HepG2 (cell line): Measurements from ENCODE around the gene PLA2R1. TPM values are rescaled to one million over a fixed set of nuclear protein-coding genes. Genes with fewer than 3 reads are reported as not detected.

ENCODE experiments used
- ATAC-seq: fragments of 200-7000 bp; cut with Tn5 transposase; 3 replicates; pipeline ENCODE4 v1.9.1; 2020; ENCODE audit warnings: mild to moderate bottlenecking, moderate library complexity
- BruUV-seq: library from RNA; stranded (reverse); fragments of 400-500 nt; replicated peaks from 2 replicates; lab custom pipeline; 2021; lab: Mats Ljungman, UMichigan
- CTCF ChIA-PET: fragments of 300-600 bp; formaldehyde crosslinking; extraction: SDS; loops from one replicate; lab custom pipeline; 2021; ENCODE audit warnings: low total read pairs, inconsistent platforms, low intra/inter-chr PET ratio; lab: Yijun Ruan, JAX
- POLR2A ChIA-PET: fragments of 350-600 bp; sonication (Branson Sonifier 250); formaldehyde crosslinking; loops from one replicate; lab custom pipeline; 2020; ENCODE audit warnings: antibody characterized with exemption, inconsistent platforms; lab: Yijun Ruan, JAX
- DNase-seq: peaks from one replicate; pipeline ENCODE4 v3.0.0-alpha.2; 2015; ENCODE audit warnings: low spot score
- FAIRE-seq: peaks from 3 replicates; lab custom pipeline; 2011; peaks lifted over from hg19 to GRCh38; lab: Jason Lieb, UNC
- H2AFZ ChIP-seq: one replicate; pipeline ENCODE4 v1.6.1; 2011; ENCODE audit warnings: low read length, inconsistent platforms
- H3K27ac ChIP-seq: fragments of 300-600 bp; 3 replicates; pipeline ENCODE4 v1.8.0; 2011; ENCODE audit warnings: mixed run types, mild to moderate bottlenecking, mixed read lengths, low read length, inconsistent platforms; ENCODE audit not compliant: insufficient read depth; ENCODE audit errors: extremely low read length
- H3K27me3 ChIP-seq, 2 experiments: fragments of 200-600 bp in 1 of 2; 2 replicates in 1 of 2; 3 replicates in 1 of 2; pipeline versions ENCODE4 v1.6.0 to v1.8.0; 2011; ENCODE audit warnings: low read length in 2 of 2, mild to moderate bottlenecking in 2 of 2, moderate library complexity in 2 of 2, inconsistent platforms in 1 of 2; ENCODE audit not compliant: insufficient read depth in 2 of 2, control insufficient read depth in 1 of 2
- H3K36me3 ChIP-seq, 2 experiments: fragments of 200-600 bp in 1 of 2; replicated peaks in 1 of 2; 2 replicates in 1 of 2; 3 replicates in 1 of 2; pipeline versions ENCODE4 v1.5.1 to v1.8.0; 2011; ENCODE audit warnings: low read length in 2 of 2, inconsistent platforms in 1 of 2; ENCODE audit not compliant: insufficient read depth in 2 of 2, control insufficient read depth in 1 of 2
- H3K4me1 ChIP-seq: 2 replicates; pipeline ENCODE4 v1.5.1; 2012; ENCODE audit warnings: low read length, inconsistent platforms; ENCODE audit not compliant: insufficient read depth
- H3K4me2 ChIP-seq: 2 replicates; pipeline ENCODE4 v1.6.0; 2011; ENCODE audit warnings: low read depth, low read length, inconsistent platforms
- H3K4me3 ChIP-seq, 3 experiments: fragments of 200-600 bp in 1 of 3; sonication (generic), shearing (Covaris generic) in 1 of 3; replicated peaks in 1 of 3; 2 replicates each; pipeline ENCODE4 v1.5.1; 2011 to 2016; ENCODE audit warnings: low read length in 3 of 3, inconsistent platforms in 2 of 3, low read depth in 2 of 3, mild to moderate bottlenecking in 2 of 3, control low read depth in 1 of 3, mixed read lengths in 1 of 3; ENCODE audit not compliant: insufficient read depth in 1 of 3
- H3K79me2 ChIP-seq: one replicate; pipeline ENCODE4 v1.6.1; 2011; ENCODE audit warnings: low read length, inconsistent platforms; ENCODE audit not compliant: insufficient read depth
- H3K9ac ChIP-seq: 2 replicates; pipeline ENCODE4 v1.6.0; 2011; ENCODE audit warnings: mild to moderate bottlenecking, low read depth, low read length, inconsistent platforms; ENCODE audit not compliant: insufficient read depth
- H3K9me3 ChIP-seq: 2 replicates; pipeline ENCODE4 v1.5.1; 2012; ENCODE audit warnings: mild to moderate bottlenecking, low read length
- H4K20me1 ChIP-seq: 2 replicates; pipeline ENCODE4 v1.6.0; 2011; ENCODE audit warnings: inconsistent platforms, mild to moderate bottlenecking, low read length, moderate library complexity; ENCODE audit not compliant: insufficient read depth
- ISL2 ChIP-seq: sonication (generic); formaldehyde crosslinking; IDR thresholded peaks from 2 replicates; pipeline ENCODE4 v1.5.0; 2020; ENCODE audit warnings: missing genetic modification reagents
- MATR3 ChIP-seq: sonication (generic); formaldehyde crosslinking; IDR thresholded peaks from 2 replicates; pipeline ENCODE4 v1.4.0; 2020; ENCODE audit warnings: missing genetic modification reagents
- PITX1 ChIP-seq: sonication (generic); formaldehyde crosslinking; IDR thresholded peaks from 2 replicates; pipeline ENCODE4 v1.5.1; 2020; ENCODE audit warnings: mild to moderate bottlenecking, missing genetic modification reagents
- SMC3 ChIP-seq: IDR thresholded peaks from 2 replicates; pipeline ENCODE4 v1.6.1; 2011; ENCODE audit warnings: low read length, improper control_type of control experiment
- SNAI1 ChIP-seq: sonication (generic); formaldehyde crosslinking; IDR thresholded peaks from 2 replicates; pipeline ENCODE4 v1.5.0; 2020; ENCODE audit warnings: mild to moderate bottlenecking, missing genetic modification reagents, borderline replicate concordance
- SOX5 ChIP-seq: IDR thresholded peaks from 2 replicates; pipeline ENCODE4 v1.6.1; 2016; ENCODE audit warnings: borderline replicate concordance
- TAF15 ChIP-seq: fragments of 200-400 bp; formaldehyde crosslinking; IDR thresholded peaks from one replicate; pipeline ENCODE4 v1.6.1; 2018; ENCODE audit warnings: mild to moderate bottlenecking, low read depth, low read length; ENCODE audit not compliant: poor library complexity, severe bottlenecking
- TCF12 ChIP-seq, 2 experiments: fragments of 450-650 bp in 1 of 2; sonication (generic) in 1 of 2; formaldehyde crosslinking in 1 of 2; IDR thresholded peaks; 2 replicates each; pipeline versions ENCODE4 v1.6.1 to v1.8.0; 2017 to 2022; ENCODE audit warnings: antibody characterized with exemption in 1 of 2, mild to moderate bottlenecking in 1 of 2, missing genetic modification reagents in 1 of 2, moderate library complexity in 1 of 2
- ZBTB1 ChIP-seq: sonication (generic); formaldehyde crosslinking; IDR thresholded peaks from 2 replicates; pipeline ENCODE4 v1.4.0; 2020; ENCODE audit warnings: missing genetic modification reagents, borderline replicate concordance
- ZNF224 ChIP-seq: sonication (generic); formaldehyde crosslinking; IDR thresholded peaks from 2 replicates; pipeline ENCODE4 v1.5.0; 2020; ENCODE audit warnings: mild to moderate bottlenecking, missing genetic modification reagents
- ZNF589 ChIP-seq: sonication (generic); formaldehyde crosslinking; conservative IDR thresholded peaks from 2 replicates; pipeline ENCODE4 v1.8.0; 2022; ENCODE audit warnings: mild to moderate bottlenecking, moderate library complexity, missing genetic modification reagents
- ZNF746 ChIP-seq: sonication (generic); formaldehyde crosslinking; IDR thresholded peaks from 2 replicates; pipeline ENCODE4 v1.8.0; 2022; ENCODE audit warnings: mild to moderate bottlenecking, missing genetic modification reagents
- ZSCAN31 ChIP-seq: sonication (generic); formaldehyde crosslinking; IDR thresholded peaks from 2 replicates; pipeline ENCODE4 v1.5.0; 2020; ENCODE audit warnings: low read depth, mild to moderate bottlenecking, missing genetic modification reagents
- WGBS: methylation state at CpG from one replicate; pipeline ENCODE4 v1.1.6; 2017; ENCODE audit warnings: low lambda C conversion rate; 5-methylcytosine and 5-hydroxymethylcytosine counted together
- in situ Hi-C: cut with HindIII; loops from 2 replicates; pipeline ENCODE4 v1.10.0; 2017; ENCODE audit warnings: low pct_unique_long_range_greater_than_20kb; ENCODE audit not compliant: extremely low pct_ligation_motif_present
- intact Hi-C: fragments of 100-400 bp; cut with micrococcal nuclease; formaldehyde crosslinking; loops from one replicate; pipeline ENCODE4 v1.10.0; 2022; ENCODE audit not compliant: unreplicated experiment
- polyA plus RNA-seq, 8 experiments: library from polyadenylated mRNA; depleted of rRNA in 3 of 8; stranded (reverse) in 7 of 8; unstranded in 1 of 8; fragments of >200 nt; fragmentation: Illumina TruSeq in 4 of 8; extraction: Trizol in 4 of 8; gene quantifications; 2 replicates each; pipeline versions ENCODE4 v1.2.1 to v1.2.3, GENCODE V29; 2011 to 2016; ENCODE audit warnings: low read depth in 4 of 8, missing spikeins in 1 of 8, mixed read lengths in 1 of 8; ENCODE audit not compliant: insufficient read depth in 1 of 8
- total RNA-seq, 5 experiments: library from RNA; depleted of rRNA; stranded (reverse); fragments of >200 nt; fragmentation: Illumina TruSeq; extraction: Trizol; gene quantifications; 2 replicates each; pipeline ENCODE4 v1.2.3, GENCODE V29; 2016; ENCODE audit warnings: low read depth in 1 of 5
- TF ChIP-seq, protein P1 (sequence below): sonication (generic); formaldehyde crosslinking; IDR thresholded peaks from 2 replicates; pipeline ENCODE4 v1.9.0; 2022; ENCODE audit warnings: low read depth, missing genetic modification reagents
- TF ChIP-seq, protein P2 (sequence below): sonication (generic); formaldehyde crosslinking; IDR thresholded peaks from 2 replicates; pipeline ENCODE4 v1.4.0; 2020; ENCODE audit warnings: missing genetic modification reagents
- TF ChIP-seq, protein P3 (sequence below): sonication (generic); formaldehyde crosslinking; IDR thresholded peaks from 2 replicates; pipeline ENCODE4 v1.4.0; 2020; ENCODE audit warnings: missing genetic modification reagents, low read depth, mild to moderate bottlenecking, borderline replicate concordance

PLA2R1 gene
- total and polyA plus RNA-seq, 2 of the 13 experiments (the other 11 are each of a cell fraction or from before 2014, with no cell fraction given) = not detected

DNA sequence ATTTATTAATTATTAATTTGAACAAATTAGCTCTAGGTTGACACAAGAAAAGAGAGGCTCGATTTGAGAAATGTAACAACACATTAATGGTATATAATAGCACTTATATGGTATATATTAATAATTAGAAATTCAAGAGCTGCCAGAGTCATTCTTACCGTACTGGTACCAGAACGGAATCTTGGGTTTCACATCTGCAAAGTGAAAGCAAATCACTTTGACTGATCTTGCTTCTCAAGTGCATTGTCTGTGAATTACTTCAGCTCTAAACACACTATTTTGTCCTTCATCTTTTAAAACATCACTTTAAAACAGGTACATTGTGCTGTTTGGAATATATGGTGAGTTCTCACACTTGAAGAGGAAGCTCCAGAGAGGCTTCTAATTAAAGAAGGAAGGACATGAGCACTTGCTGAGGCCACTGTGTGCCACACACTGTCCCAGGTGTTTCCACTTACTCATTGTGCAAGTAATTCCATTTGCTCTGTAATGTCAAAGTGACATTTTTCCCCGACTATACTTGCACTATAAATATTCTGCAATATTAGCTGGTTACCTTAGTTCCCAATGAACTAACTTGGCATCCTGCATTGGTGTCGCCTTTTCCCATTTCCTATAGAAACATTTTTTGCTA is 85.8 kb downstream of the PLA2R1 start:
- no peak overlapping the region for H2AFZ ChIP-seq
- no peak overlapping the region for H3K4me2 ChIP-seq
- ChIA-PET CTCF (no interaction called here), POLR2A (no interaction called here)
- H3K4me3 ChIP-seq = no peak overlapping the region
- no peak for TF ChIP-seq TCF12 (IDR thresholded peaks at IDR 0.05)
- no peak for TF ChIP-seq TCF12 (CRISPR knock-in tag; IDR thresholded peaks at IDR 0.05)
- no peak for TF ChIP-seq SMC3
- no peak for TF ChIP-seq TAF15
- TF ChIP-seq ZSCAN31 (CRISPR knock-in tag) = no peak
- TF ChIP-seq ZNF224 (CRISPR knock-in tag) = no peak
- no peak for TF ChIP-seq ZNF746 (CRISPR knock-in tag)
- no peak for TF ChIP-seq MATR3 (CRISPR knock-in tag)
- TF ChIP-seq, protein P1, sequence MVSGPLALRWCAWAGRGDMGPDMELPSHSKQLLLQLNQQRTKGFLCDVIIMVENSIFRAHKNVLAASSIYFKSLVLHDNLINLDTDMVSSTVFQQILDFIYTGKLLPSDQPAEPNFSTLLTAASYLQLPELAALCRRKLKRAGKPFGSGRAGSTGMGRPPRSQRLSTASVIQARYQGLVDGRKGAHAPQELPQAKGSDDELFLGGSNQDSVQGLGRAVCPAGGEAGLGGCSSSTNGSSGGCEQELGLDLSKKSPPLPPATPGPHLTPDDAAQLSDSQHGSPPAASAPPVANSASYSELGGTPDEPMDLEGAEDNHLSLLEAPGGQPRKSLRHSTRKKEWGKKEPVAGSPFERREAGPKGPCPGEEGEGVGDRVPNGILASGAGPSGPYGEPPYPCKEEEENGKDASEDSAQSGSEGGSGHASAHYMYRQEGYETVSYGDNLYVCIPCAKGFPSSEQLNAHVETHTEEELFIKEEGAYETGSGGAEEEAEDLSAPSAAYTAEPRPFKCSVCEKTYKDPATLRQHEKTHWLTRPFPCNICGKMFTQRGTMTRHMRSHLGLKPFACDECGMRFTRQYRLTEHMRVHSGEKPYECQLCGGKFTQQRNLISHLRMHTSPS (CRISPR knock-in tag) = no peak
- TF ChIP-seq, protein P2, sequence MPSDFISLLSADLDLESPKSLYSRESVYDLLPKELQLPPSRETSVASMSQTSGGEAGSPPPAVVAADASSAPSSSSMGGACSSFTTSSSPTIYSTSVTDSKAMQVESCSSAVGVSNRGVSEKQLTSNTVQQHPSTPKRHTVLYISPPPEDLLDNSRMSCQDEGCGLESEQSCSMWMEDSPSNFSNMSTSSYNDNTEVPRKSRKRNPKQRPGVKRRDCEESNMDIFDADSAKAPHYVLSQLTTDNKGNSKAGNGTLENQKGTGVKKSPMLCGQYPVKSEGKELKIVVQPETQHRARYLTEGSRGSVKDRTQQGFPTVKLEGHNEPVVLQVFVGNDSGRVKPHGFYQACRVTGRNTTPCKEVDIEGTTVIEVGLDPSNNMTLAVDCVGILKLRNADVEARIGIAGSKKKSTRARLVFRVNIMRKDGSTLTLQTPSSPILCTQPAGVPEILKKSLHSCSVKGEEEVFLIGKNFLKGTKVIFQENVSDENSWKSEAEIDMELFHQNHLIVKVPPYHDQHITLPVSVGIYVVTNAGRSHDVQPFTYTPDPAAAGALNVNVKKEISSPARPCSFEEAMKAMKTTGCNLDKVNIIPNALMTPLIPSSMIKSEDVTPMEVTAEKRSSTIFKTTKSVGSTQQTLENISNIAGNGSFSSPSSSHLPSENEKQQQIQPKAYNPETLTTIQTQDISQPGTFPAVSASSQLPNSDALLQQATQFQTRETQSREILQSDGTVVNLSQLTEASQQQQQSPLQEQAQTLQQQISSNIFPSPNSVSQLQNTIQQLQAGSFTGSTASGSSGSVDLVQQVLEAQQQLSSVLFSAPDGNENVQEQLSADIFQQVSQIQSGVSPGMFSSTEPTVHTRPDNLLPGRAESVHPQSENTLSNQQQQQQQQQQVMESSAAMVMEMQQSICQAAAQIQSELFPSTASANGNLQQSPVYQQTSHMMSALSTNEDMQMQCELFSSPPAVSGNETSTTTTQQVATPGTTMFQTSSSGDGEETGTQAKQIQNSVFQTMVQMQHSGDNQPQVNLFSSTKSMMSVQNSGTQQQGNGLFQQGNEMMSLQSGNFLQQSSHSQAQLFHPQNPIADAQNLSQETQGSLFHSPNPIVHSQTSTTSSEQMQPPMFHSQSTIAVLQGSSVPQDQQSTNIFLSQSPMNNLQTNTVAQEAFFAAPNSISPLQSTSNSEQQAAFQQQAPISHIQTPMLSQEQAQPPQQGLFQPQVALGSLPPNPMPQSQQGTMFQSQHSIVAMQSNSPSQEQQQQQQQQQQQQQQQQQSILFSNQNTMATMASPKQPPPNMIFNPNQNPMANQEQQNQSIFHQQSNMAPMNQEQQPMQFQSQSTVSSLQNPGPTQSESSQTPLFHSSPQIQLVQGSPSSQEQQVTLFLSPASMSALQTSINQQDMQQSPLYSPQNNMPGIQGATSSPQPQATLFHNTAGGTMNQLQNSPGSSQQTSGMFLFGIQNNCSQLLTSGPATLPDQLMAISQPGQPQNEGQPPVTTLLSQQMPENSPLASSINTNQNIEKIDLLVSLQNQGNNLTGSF (CRISPR knock-in tag) = no peak
- TF ChIP-seq ZBTB1 (CRISPR knock-in tag) = no peak
- no peak for TF ChIP-seq PITX1 (CRISPR knock-in tag)
- no peak for TF ChIP-seq ISL2 (CRISPR knock-in tag)
- TF ChIP-seq ZNF589 (CRISPR knock-in tag) = no peak
- no peak for TF ChIP-seq SOX5 (CRISPR knock-in tag)
- TF ChIP-seq SNAI1 (CRISPR knock-in tag) = no peak
- TF ChIP-seq, protein P3, sequence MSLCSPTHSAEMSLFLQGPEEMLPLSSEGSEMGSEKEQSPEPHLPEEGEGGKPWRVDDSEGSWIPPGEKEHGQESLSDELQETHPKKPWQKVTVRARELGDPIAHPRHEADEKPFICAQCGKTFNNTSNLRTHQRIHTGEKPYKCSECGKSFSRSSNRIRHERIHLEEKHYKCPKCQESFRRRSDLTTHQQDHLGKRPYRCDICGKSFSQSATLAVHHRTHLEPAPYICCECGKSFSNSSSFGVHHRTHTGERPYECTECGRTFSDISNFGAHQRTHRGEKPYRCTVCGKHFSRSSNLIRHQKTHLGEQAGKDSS (CRISPR knock-in tag) = no peak
- no peaks in the 10 kb centered on the region for H3K4me1 ChIP-seq
- no peak for DNase-seq
- no peaks in the 10 kb centered on the region for H3K9me3 ChIP-seq
- FAIRE-seq = no peak
- intact Hi-C loops (no loop called here), in situ Hi-C loops (no loop called here)
- peaks cover 0 to 12% of the 10 kb centered on the region in 2 experiments; a peak in 1 of 5 replicates for H3K27me3 ChIP-seq
- 19% methylated on average over 5 of the region's 5 CpGs for WGBS
- BruUV-seq = no TSS peak
- H3K79me2 ChIP-seq = no peaks in the 10 kb centered on the region
- ATAC-seq = no peak
- H3K27ac ChIP-seq = no peak overlapping the region
- no peaks in the 10 kb centered on the region for H4K20me1 ChIP-seq
- H3K9ac ChIP-seq = no peak overlapping the region
- no peaks in the 10 kb centered on the region for H3K36me3 ChIP-seq
